ENCODE results near the gene ST6GALNAC5.

GRCh38 chr1:76868916-76869315 is 1.6 kb downstream of the ST6GALNAC5 start:
- TF ChIP-seq CTCF (IDR thresholded peaks at IDR 0.05): no peak
- no peak for TF ChIP-seq POLR2A (IDR thresholded peaks at IDR 0.05)

All from Peyer's patch (tissue), 4 donors.